ENCODE data around the gene PTTG1IP.
"Not testable (repeated sequence)": the region's sequence is repeated elsewhere in the genome, so short reads cannot be mapped to it uniquely, and the experiment has no call there.

Gene PTTG1IP

GRCh38 chr21:44913425-44914175 lies 40.1 kb upstream of the PTTG1IP start:
- DNase-seq (ENCODE audit: low read depth): no peak
- no peak overlapping the region for H3K4me3 ChIP-seq (ENCODE audit: low read depth, low read length)
- no peak for TF ChIP-seq POLR2A (IDR thresholded peaks at IDR 0.05; ENCODE audit: extremely low read depth, insufficient read length)
- TF ChIP-seq MYC (IDR thresholded peaks at IDR 0.05; ENCODE audit: low read depth, low read length): no peak
- no peak for TF ChIP-seq MAX (IDR thresholded peaks at IDR 0.05; ENCODE audit: low read depth, low read length)
- no peak for TF ChIP-seq CTCF (IDR thresholded peaks at IDR 0.05; ENCODE audit: low read depth, low read length)

GRCh38 chr21:44912506-44913412 lies 39.3 kb upstream of the PTTG1IP start:
- DNase-seq (ENCODE audit: low read depth); H3K4me3 ChIP-seq (ENCODE audit: low read depth, low read length): not testable (repeated sequence)

GRCh38 chr21:44912158-44912473 lies 38.6 kb upstream of the PTTG1IP start:
- TF ChIP-seq MAX (IDR thresholded peaks at IDR 0.05; ENCODE audit: low read depth, low read length) (no peak), POLR2A (IDR thresholded peaks at IDR 0.05; ENCODE audit: extremely low read depth, insufficient read length) (no peak), CTCF (IDR thresholded peaks at IDR 0.05; ENCODE audit: low read depth, low read length) (no peak), MYC (IDR thresholded peaks at IDR 0.05; ENCODE audit: low read depth, low read length) (no peak)
- H3K4me3 ChIP-seq (ENCODE audit: low read depth, low read length): no peak overlapping the region
- DNase-seq (ENCODE audit: low read depth): no peak

- no peak for DNase-seq (ENCODE audit: low read depth)
Measured at GRCh38 chr21:44911384-44912157, 38.1 kb upstream of the PTTG1IP start.

GRCh38 chr21:44911068-44911383 lies 37.5 kb upstream of the PTTG1IP start:
- no peak for DNase-seq (ENCODE audit: low read depth)
- TF ChIP-seq CTCF (IDR thresholded peaks at IDR 0.05; ENCODE audit: low read depth, low read length): no peak
- TF ChIP-seq MAX (IDR thresholded peaks at IDR 0.05; ENCODE audit: low read depth, low read length): no peak
- TF ChIP-seq POLR2A (IDR thresholded peaks at IDR 0.05; ENCODE audit: extremely low read depth, insufficient read length): no peak
- TF ChIP-seq MYC (IDR thresholded peaks at IDR 0.05; ENCODE audit: low read depth, low read length): no peak
- no peak overlapping the region for H3K4me3 ChIP-seq (ENCODE audit: low read depth, low read length)

More at GRCh38 chr21:44911384-44912157, 38.1 kb upstream of the PTTG1IP start:
- H3K4me3 ChIP-seq (ENCODE audit: low read depth, low read length): no peak overlapping the region
- TF ChIP-seq POLR2A (IDR thresholded peaks at IDR 0.05; ENCODE audit: extremely low read depth, insufficient read length) (no peak), MAX (IDR thresholded peaks at IDR 0.05; ENCODE audit: low read depth, low read length) (no peak), MYC (IDR thresholded peaks at IDR 0.05; ENCODE audit: low read depth, low read length) (no peak), CTCF (IDR thresholded peaks at IDR 0.05; ENCODE audit: low read depth, low read length) (no peak)
